Keratinocyte (primary cell): ENCODE measurements around the gene RDH16.

Source experiments
- CTCF ChIP-seq, 3 experiments: IDR thresholded peaks in 1 of 3; conservative IDR thresholded peaks in 1 of 3; optimal IDR thresholded peaks in 1 of 3; 2 replicates in 2 of 3; 3 replicates in 1 of 3; pipeline versions ENCODE3 to v1.5.1; 2011; ENCODE audit warnings: low read length in 3 of 3, mild to moderate bottlenecking in 3 of 3, moderate library complexity in 2 of 3, control low read depth in 1 of 3, inconsistent platforms in 1 of 3; ENCODE audit not compliant: insufficient read depth in 2 of 3; ENCODE audit errors: extremely low read depth in 1 of 3
- EZH2 ChIP-seq: IDR thresholded peaks from one replicate; pipeline ENCODE4 v1.6.1; 2012; ENCODE audit warnings: inconsistent platforms, mild to moderate bottlenecking, low read length, moderate library complexity

- TF ChIP-seq CTCF (optimal IDR thresholded peaks at IDR 0.05 in 1 of 3, IDR thresholded peaks at IDR 0.05 in 1 of 3, conservative IDR thresholded peaks at IDR 0.05 in 1 of 3; ENCODE audit: extremely low read depth in 1 of 3, insufficient read depth in 2 of 3, low read length in 3 of 3) (no peak), EZH2 (no peak)
Observed at GRCh38 chr12:56933826-56934625, 23.4 kb downstream of the RDH16 start, which contains the start of gene SDR9C7.
